Uterus (tissue), 4 donors: Measurements from ENCODE around the gene SLC38A2. TPM values are rescaled to one million over a fixed set of nuclear protein-coding genes. Genes with fewer than 3 reads are reported as not detected.
A peak's percentile ranks its signal among the peaks of the same experiment; 100 is the strongest.

Source experiments
- DNase-seq, 2 donors: peaks; one replicate each; pipeline ENCODE4 v3.0.0-alpha.2; 2019 to 2020
- H3K27ac ChIP-seq, 2 donors: fragments of 200-600 bp; sonication (generic); 1 replicate in 1 of 2; 2 replicates in 1 of 2; pipeline ENCODE4 v1.5.1; 2016 to 2018
- H3K27me3 ChIP-seq, 2 donors: fragments of 200-600 bp; sonication (generic); one replicate each; pipeline ENCODE4 v1.5.1; 2018 to 2019; ENCODE audit warnings: control low read depth in 1 of 2
- H3K36me3 ChIP-seq, 2 donors: fragments of 200-600 bp; sonication (generic); one replicate each; pipeline ENCODE4 v1.5.1; 2019; ENCODE audit warnings: control low read depth in 1 of 2
- H3K4me1 ChIP-seq, 2 donors: fragments of 200-600 bp; sonication (generic); one replicate each; pipeline ENCODE4 v1.5.1; 2018 to 2019; ENCODE audit warnings: control low read depth in 1 of 2
- H3K4me3 ChIP-seq, 2 donors: fragments of 200-600 bp; sonication (generic); 1 replicate in 1 of 2; 2 replicates in 1 of 2; pipeline ENCODE4 v1.5.1; 2018 to 2019; ENCODE audit warnings: mild to moderate bottlenecking in 1 of 2
- H3K9me3 ChIP-seq, 2 donors: fragments of 200-600 bp; sonication (generic); one replicate each; pipeline ENCODE4 v1.5.1; 2019; ENCODE audit warnings: control low read depth in 1 of 2
- CTCF ChIP-seq, 4 experiments: fragments of 200-600 bp in 2 of 4; fragments of 450-650 bp in 2 of 4; sonication (generic) in 2 of 4; IDR thresholded peaks; one replicate each; pipeline ENCODE4 v1.5.1; 2016 to 2019; ENCODE audit warnings: antibody characterized with exemption in 4 of 4, mild to moderate bottlenecking in 2 of 4, moderate library complexity in 1 of 4
- POLR2A ChIP-seq, 2 donors: fragments of 450-650 bp; IDR thresholded peaks; one replicate each; pipeline ENCODE4 v1.6.1; 2016; ENCODE audit warnings: antibody characterized with exemption in 2 of 2, mild to moderate bottlenecking in 1 of 2, moderate library complexity in 1 of 2
- intact Hi-C: fragments of 100-400 bp; cut with DNase I; formaldehyde crosslinking; loops from one replicate; pipeline ENCODE4 v1.15.1; 2023; ENCODE audit warnings: low total_unique reads
- total RNA-seq, 4 donors: library from RNA; depleted of rRNA in 3 of 4; stranded (reverse); fragments of >200 nt in 3 of 4; gene quantifications; one replicate each; pipeline versions ENCODE4 v1.1.0 to v1.2.4, GENCODE V29; 2014 to 2023
- donor health status: DM: yes; HTN: yes; CAD: no.

The SLC38A2 gene
- total RNA-seq, 4 donors from 2014 or later = 234 to 487 (median 372) TPM

GRCh38 chr12:46389031-46389616, 16.6 kb upstream of the SLC38A2 start:
- TF ChIP-seq POLR2A (IDR thresholded peaks at IDR 0.05) = no peak
- Histone ChIP-seq H3K27me3 (no peaks in the 10 kb centered on the region), H3K36me3 (no peaks in the 10 kb centered on the region), H3K27ac (peak overlapping the region; percentile 100), H3K9me3 (no peaks in the 10 kb centered on the region), H3K4me3 (no peak overlapping the region), H3K4me1 (peaks cover 3 to 20% of the 10 kb centered on the region in 2 donors)
- intact Hi-C loops = no loop called here
- no peak for DNase-seq

- no peak for TF ChIP-seq POLR2A (IDR thresholded peaks at IDR 0.05)
- no peak for TF ChIP-seq CTCF (IDR thresholded peaks at IDR 0.05)
- Histone ChIP-seq H3K27ac (peak overlapping the region; percentile 100), H3K4me3 (no peak overlapping the region), H3K27me3 (no peaks in the 10 kb centered on the region), H3K4me1 (peaks cover 3 to 20% of the 10 kb centered on the region in 2 donors), H3K9me3 (no peaks in the 10 kb centered on the region), H3K36me3 (no peaks in the 10 kb centered on the region)
- intact Hi-C loops = no loop called here
- DNase-seq = no peak
Measured at GRCh38 chr12:46388427-46389021, 16.0 kb upstream of the SLC38A2 start.

DNA sequence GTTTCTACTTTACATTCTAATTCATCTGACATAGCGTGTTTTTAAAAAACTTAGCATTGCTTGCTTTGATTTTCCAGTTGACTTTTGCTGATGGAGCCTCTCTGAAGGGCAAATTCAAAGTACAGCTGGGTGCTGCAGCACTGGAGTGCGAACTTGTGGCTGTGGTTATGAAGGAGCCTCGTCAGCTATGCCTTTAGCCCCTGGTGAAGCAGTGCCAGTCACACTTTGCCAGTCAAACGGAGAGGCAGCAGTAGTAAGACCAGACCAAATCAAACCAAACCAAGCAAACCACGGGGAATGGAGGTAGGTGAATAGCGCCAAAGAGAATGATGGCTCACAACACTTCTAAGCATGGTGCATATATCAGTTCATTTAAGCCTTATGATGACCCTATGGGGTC, 15.1 kb upstream of the SLC38A2 start:
- peaks cover 3 to 20% of the 10 kb centered on the region in 2 donors for H3K4me1 ChIP-seq
- no peaks in the 10 kb centered on the region for H3K9me3 ChIP-seq
- no peak overlapping the region for H3K4me3 ChIP-seq
- intact Hi-C loops = no loop called here
- H3K27ac ChIP-seq = peak overlapping the region; percentile 100
- no peaks in the 10 kb centered on the region for H3K36me3 ChIP-seq
- TF ChIP-seq POLR2A (IDR thresholded peaks at IDR 0.05) = no peak
- no peak for TF ChIP-seq CTCF (IDR thresholded peaks at IDR 0.05)
- DNase-seq = no peak
- no peaks in the 10 kb centered on the region for H3K27me3 ChIP-seq

- intact Hi-C loops = no loop called here
- peak overlapping the region; percentile 0 to 15 for H3K4me3 ChIP-seq
- no peaks in the 10 kb centered on the region for H3K9me3 ChIP-seq
- DNase-seq = peak; percentile 51 to 54
- peaks cover 3 to 20% of the 10 kb centered on the region in 2 donors for H3K4me1 ChIP-seq
- no peaks in the 10 kb centered on the region for H3K36me3 ChIP-seq
- peak overlapping the region; percentile 100 for H3K27ac ChIP-seq
- no peaks in the 10 kb centered on the region for H3K27me3 ChIP-seq
- no peak for TF ChIP-seq POLR2A (IDR thresholded peaks at IDR 0.05)
- no peak for TF ChIP-seq CTCF (IDR thresholded peaks at IDR 0.05)
Measured at GRCh38 chr12:46386877-46387629, 14.5 kb upstream of the SLC38A2 start.

DNA sequence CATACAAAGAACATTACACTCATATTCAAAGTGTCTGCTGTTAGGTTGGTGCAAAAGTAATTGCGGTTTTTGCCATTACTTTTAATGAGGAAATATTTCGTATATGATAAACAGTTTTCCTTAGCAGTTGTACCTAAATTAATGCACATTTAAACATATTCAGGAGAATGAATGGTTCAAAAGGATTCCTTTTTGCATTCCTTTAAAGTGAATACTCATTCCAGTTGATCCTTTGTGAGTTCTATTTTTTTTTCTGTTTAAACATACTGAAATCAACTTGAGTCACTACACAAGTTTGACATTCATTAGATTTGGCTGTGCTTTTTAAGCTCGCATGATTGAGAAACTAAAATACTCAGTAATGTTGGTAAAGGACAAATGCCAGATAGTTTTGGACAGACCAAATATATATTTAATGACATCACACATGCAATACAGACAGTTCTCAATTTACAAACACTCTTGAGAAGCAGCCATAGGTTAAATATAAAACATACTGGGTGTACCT, 13.8 kb upstream of the SLC38A2 start:
- peak overlapping the region; percentile 100 for H3K27ac ChIP-seq
- intact Hi-C loops = no loop called here
- DNase-seq = no peak
- H3K4me1 ChIP-seq = peaks cover 3 to 20% of the 10 kb centered on the region in 2 donors
- TF ChIP-seq POLR2A (IDR thresholded peaks at IDR 0.05) (no peak), CTCF (IDR thresholded peaks at IDR 0.05) (no peak)
- H3K36me3 ChIP-seq = no peaks in the 10 kb centered on the region
- H3K4me3 ChIP-seq = peak overlapping the region in 1 of 2 donors; percentile 0
- H3K9me3 ChIP-seq = no peaks in the 10 kb centered on the region
- H3K27me3 ChIP-seq = no peaks in the 10 kb centered on the region
